GM19193 (cell line): ENCODE data around the gene SCAMP4.

Source experiments
- POLR2A ChIP-seq: IDR thresholded peaks from 4 replicates; pipeline ENCODE4 v1.6.1; 2011; ENCODE audit not compliant: insufficient read depth, insufficient read length; ENCODE audit errors: extremely low read depth

Gene SCAMP4

DNA sequence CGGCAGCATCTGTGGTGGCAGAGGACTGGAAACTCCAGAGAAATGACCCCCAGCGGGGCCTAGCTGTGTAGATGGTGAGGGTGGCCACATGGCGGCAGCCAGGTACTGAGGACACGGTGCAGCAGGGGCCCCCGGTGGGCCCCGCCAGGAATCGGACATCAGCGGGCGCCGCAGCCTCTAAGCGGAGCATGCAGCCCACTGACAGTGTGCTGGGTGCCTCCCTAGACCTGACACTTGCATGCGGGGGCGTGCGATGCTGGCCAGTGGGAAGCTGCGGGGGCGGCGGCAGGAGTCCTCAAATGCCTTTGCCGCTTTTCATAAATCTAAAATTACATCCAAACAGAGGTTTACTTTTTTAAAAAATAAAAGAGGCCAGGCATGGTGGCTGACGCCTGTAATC, 16.1 kb downstream of the SCAMP4 start:
- no peak for TF ChIP-seq POLR2A

DNA sequence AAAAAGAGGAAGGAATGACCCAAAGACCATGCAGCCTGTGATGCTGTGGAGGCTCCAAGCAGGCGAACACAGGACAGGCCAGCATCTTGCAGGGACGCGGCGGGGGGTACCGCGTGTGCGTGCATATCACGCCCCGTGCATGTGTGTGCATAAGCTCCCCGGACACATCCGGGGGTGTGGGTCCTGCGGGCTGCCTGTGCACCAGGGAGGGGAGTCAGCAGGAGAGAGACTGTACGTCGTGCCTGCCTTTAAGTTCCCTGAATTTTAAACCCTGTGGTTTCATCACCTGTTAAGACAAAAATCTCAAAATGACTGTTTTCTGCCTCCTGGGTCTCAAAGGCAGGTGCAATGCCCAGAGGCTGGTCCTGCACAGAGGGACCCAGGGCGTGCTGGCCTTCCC, 16.6 kb downstream of the SCAMP4 start:
- no peak for TF ChIP-seq POLR2A

DNA sequence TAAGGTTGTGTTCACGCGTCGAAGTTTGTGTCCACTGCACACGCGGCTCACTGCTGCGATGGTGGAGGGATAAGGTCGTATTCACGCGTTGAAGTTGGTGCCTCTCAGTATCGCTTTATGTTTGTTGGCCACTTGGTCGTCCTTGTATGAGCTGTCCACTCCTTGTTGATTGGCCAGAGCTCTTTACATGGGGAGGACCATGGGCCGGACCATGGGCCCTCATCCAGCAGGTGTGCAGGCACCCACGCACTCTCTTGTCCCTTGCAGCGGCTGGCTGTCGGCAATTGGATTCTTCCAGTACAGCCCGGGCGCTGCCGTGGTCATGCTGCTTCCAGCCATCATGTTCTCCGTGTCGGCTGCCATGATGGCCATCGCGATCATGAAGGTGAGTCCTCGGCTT, 17.6 kb downstream of the SCAMP4 start:
- TF ChIP-seq POLR2A: no peak

DNA sequence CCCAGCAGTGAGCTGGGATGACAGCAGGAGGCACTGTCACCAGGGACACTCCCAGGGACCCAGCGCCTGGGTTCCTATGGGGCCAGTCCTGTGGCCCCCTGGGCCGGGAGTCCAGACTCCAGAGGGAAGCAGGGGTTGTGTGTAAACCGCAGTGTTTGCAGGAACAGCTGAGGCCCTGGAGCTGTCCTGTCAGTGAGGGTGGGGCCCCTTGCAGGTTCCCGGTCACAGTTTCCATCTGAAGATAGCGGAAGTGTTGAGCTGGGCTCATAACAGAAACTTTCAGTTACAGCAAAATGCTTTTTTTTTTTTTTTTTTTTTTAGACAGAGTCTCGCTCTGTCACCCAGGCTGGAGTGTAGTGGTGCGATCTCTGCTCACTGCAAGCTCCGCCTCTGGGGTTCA, 18.1 kb downstream of the SCAMP4 start:
- TF ChIP-seq POLR2A: no peak

DNA sequence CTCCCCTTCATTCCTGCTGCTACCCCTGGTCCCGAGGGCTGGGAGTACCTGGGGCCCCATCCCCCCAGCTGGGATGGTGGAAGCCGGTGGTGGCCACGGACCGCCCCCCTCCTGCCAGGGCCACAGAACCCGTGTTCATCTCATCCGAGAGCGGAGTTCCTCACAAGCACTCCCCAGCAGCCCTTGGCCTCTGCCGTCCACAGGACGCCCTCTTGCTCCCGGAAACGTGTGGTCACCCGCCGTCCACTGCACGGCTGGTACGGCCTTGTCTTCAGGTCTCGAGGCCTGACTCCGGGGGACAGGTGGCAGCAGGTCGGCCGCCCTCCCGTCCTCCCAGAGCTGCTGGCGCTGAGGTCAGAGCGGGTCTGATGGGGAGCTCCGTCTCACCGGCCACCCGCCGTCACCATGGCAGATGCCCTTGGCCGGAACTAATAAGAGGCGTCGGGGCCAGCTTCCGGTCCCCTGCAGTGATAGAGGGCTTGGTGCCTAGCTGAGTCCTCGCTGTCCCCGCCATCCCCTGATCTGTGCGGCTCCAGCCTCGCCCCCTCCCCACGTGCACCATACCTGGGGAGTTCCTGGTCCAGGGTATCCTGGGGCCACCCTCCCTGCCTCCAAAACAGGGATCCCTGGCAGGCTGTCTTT, 19.2 kb downstream of the SCAMP4 start:
- TF ChIP-seq POLR2A: no peak

GRCh38 chr19:1925544-1925943, 20.3 kb downstream of the SCAMP4 start:
- TF ChIP-seq POLR2A: no peak

DNA sequence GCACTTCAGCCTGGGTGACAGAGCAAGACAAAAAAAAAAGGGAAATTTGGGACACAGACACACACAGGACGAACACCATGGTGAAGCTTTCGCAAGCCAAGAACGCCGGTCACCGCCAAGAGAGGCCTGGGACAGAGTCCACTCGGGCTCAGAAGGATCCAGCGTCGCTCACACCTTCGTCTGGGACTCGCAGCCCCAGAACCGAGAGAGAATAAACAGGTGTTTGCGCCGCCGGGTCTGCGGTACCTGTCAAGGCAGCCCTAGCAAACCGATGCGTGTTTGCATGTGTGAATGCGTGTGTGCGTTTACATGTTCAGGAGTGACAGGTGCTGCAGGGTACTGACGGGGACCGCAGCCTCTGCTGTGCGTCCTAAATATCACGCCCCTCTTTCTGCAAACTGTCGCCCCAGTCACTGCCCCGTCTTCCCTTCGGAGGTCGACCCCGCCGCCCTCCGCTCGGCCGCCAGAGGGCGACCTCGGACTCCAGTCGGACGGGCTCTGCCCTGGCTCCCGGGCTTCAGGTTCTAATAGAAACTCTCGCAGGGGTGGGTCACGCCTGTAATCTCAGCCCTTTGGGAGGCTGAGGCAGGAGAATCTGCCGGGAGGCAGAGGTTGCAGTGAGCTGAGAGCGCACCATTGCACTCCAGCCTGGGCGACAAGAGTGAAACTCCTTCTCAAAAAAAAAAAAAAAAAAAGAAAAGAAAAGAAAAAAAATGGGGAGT, 24.0 kb downstream of the SCAMP4 start:
- no peak for TF ChIP-seq POLR2A

DNA sequence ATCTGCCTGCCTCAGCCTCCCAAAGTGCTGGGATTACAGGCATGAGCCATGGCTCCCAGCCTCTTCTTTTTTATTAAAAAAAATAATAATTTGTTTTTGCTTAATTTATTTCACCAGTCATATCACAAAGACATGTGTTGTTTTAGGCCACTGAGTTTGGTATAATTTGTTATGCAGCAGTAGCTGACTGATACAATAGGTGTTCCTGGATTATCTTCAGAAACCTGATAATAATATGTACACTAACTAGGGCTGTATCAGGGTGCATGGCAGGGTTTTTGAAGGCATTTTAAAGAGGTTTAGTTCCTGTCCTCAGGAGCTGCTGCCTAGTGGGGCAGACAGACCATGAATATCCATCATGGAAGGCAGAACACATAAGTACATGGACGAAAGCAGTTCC, 26.2 kb downstream of the SCAMP4 start:
- no peak for TF ChIP-seq POLR2A

- TF ChIP-seq POLR2A: no peak
These were observed 27.2 kb downstream of the SCAMP4 start for GRCh38 chr19:1932395-1932794.

DNA sequence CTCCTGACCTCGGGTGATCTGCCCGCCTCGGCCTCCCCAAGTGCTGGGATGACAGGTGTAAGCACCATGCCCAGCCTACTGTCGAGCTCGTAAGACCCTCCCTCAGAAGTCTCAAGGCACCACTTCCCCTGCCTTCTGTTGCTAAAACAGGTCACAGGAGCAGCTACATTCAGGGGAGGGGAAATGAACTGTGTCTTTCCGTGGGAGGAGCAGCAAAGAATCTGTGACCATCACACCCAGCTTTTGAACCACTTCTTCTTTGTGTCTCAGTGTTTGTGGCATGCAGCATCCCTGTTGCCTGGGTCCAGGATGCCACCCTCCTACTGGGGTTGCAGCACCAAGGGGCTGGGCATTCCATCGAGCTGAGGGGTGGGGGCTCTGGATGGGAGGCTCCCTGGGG, 28.0 kb downstream of the SCAMP4 start:
- TF ChIP-seq POLR2A: no peak

GRCh38 chr19:1933942-1934341, 28.7 kb downstream of the SCAMP4 start:
- TF ChIP-seq POLR2A: no peak

GRCh38 chr19:1935484-1936208, 30.4 kb downstream of the SCAMP4 start:
- TF ChIP-seq POLR2A: no peak

GRCh38 chr19:1936430-1936829, 31.2 kb downstream of the SCAMP4 start:
- no peak for TF ChIP-seq POLR2A

DNA sequence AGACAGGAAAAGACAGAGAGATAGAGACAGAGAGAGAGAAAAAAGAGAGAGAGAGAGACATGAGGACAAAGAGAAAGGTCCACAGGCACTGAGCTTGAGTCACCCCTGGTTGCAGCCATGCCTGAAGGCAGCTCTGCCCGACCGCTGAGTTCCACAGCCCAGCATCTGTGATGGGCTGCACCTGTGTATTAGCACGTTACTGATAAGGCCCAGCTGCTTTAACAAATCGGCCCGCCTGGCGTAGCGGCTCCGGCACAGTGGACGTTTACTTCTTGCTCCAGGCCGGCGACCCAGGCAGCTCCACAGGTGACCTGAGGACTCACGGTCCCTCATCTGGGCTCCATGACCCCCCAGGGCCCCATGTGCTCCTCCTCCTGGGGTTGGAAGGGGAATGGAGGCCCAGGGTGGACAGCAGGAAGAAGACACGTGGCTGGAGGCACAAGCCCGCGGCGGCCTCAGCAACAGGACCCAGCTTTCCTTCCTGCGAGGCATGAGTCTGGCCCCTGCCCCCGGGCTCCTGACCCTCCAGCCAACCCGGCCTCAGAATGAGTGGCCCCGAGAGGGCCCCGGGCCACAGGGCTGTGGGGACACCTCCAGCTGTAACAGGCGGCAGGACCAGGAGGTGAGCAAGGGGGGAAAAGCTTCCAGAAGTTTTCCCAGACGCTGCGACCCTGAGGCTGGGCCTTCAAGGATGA, 31.9 kb downstream of the SCAMP4 start:
- no peak for TF ChIP-seq POLR2A

GRCh38 chr19:1938071-1938470, 32.9 kb downstream of the SCAMP4 start:
- TF ChIP-seq POLR2A: no peak
